GM21825 (cell line): ENCODE measurements around the gene SYNE1.

ENCODE experiments used
- ATAC-seq: cut with Tn5 transposase; IDR thresholded peaks from one replicate; pipeline ENCODE4 v1.9.1; 2021; ENCODE audit warnings: mild to moderate bottlenecking, moderate library complexity; ENCODE audit not compliant: unreplicated experiment

Gene SYNE1

DNA sequence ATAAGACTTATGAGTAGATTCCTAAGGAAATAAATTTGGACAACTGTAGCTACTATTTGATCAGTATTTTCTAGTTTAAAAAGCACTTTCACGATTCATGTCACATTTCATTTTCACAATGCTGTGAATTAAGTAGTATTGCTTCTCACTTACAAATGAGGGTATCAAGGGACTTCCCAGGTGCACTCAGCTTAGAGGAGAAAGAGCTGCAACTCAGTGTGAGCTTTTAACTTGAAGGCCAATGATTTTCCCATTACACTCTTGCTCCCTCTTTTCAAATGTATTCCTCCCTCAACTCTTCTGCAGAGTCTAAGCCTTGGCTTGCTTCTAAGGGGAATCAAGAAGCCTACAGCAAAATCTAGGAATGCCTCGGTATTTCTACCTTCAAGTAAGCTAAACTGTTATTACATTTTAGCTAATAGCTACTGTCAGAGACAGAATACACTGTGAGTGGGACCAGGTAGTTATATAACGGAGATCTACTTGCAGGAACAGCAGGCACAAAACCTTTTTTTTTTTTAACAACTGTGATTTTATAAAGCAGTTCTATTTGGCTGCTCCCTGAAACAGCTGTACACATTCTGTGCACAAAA lies 339.0 kb downstream of the SYNE1 start:
- ATAC-seq, result no peak

DNA sequence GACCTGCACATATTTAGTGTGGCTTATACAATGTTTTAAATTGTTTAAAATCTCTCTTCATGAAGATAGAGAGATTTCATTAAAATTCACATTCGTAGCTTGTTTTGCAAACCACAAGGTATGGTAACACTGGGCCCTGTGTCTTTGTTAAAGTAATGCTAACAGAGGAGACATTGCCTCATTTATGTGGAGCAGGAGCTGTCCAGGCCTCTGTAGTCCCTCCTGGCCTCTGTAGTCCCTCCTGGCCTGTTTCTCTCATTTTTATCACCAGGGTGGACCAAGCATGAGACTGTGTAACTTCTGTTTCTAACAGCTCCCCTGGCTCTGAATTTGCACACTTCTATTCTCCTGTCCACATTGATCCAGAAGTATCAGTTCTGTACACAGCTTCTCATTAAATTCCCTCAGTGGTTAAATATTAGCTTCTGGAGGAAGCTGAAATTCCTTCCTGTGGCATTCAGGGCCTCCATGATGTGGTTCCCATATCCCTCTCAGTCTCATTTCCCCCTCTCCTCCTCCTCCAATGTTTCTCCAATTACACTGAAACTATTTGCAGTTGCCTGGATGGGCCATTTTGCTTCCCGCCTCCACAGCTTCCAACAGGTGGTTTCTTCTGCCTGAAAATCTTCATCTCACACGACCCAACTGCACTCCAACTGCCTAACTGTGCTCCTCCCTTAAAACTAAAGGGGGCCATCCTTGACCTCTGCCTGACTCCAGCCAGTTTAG lies 340.4 kb downstream of the SYNE1 start:
- ATAC-seq, result no peak

- no peak for ATAC-seq
Measured at GRCh38 chr6:152295920-152296319, 341.2 kb downstream of the SYNE1 start.

DNA sequence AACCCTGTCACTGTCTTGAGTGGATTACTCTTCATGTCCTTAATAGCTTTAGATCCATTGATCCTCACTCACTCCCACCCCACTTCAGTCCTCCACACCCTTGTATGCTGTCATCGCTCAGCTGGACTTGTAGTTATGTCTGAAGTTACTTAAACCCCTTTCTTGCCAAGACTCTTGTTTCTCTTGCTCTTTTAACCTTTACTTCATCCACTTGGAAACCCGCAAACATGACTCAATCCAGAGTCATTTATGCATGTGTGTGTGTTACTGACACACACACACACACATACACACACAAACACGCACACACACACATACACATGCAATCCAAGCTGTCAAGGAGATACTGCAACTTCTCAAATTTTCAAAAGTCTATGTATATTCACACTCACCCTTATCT lies 341.8 kb downstream of the SYNE1 start:
- no peak for ATAC-seq

GRCh38 chr6:152293404-152293803 lies 343.8 kb downstream of the SYNE1 start:
- ATAC-seq, result no peak

GRCh38 chr6:152292555-152292954 lies 344.6 kb downstream of the SYNE1 start:
- ATAC-seq, result no peak

DNA sequence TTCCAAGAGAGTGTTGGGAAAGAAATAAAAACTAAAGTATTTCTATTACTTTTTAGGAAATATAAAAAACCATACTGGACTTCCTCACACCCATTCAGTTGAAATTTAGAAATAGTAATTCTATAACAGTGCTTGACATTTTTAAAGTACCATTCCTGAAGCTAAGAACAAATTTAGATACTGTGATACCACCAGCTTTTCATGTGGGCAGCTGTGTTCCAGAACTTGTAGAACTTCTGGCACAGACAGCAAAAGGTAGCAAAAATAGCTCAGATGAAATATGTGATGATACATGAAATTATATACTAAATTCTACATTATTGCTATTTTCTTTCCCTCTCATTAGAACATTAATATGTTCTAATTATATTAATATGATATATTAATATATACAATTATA lies 346.5 kb downstream of the SYNE1 start:
- no peak for ATAC-seq

GRCh38 chr6:152277826-152278329 lies 359.3 kb downstream of the SYNE1 start:
- no peak for ATAC-seq

GRCh38 chr6:152273638-152274037 lies 363.5 kb downstream of the SYNE1 start:
- ATAC-seq, result no peak

GRCh38 chr6:152273002-152273401 lies 364.2 kb downstream of the SYNE1 start:
- ATAC-seq, result no peak

DNA sequence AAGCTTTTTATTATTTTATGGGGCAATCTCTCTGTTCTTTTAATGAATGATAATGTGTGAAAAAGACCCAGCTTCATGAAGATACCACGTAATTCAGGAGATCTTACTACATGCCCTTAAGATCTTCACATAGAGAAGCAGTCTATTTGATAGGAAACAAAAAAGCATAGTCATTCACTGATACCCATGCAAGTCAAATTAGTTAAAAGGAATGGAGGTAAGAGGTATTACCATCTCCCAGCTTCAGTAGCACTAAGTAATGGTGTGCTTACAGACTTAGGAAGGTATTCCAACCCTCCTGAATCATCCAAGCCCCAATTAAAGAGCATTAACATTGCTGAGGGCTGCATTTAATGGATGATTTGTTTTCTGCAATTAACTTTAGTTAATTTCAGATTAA lies 364.7 kb downstream of the SYNE1 start:
- ATAC-seq, result no peak

GRCh38 chr6:152271776-152272464 lies 365.2 kb downstream of the SYNE1 start:
- ATAC-seq, result peak; percentile 46

DNA sequence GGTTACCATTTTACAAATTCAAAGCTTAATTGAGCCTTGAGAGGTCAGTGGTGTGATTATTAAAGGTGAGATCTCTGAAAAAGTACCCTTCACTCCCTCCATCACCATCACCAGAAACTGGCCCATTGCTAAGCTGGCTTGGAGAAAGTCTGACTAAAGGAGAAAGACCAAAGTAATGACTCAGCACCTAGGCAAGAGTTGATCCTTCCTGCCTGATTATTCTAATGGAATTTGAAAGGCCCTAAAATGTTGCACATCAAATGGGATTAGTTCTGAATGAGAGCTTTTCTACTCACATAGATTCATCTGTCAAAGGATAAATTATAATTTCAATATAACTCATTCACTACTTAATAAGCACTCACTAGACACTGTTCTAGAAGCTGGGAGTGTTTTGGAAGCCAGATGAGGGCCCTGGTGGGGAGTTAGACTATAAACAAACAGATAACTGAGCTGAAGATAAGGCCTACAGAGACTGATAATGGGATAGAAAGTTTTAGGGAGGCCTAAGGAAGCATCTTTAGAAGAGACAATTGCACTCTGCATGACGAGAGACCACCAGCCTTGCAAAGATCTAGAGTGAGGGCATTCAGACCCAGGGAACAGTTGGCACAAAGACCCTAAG lies 366.7 kb downstream of the SYNE1 start:
- no peak for ATAC-seq

- ATAC-seq, result no peak
Measured at GRCh38 chr6:152268846-152269442, 368.2 kb downstream of the SYNE1 start.

- ATAC-seq, result no peak
Measured at GRCh38 chr6:152267967-152268845, 369.0 kb downstream of the SYNE1 start.

DNA sequence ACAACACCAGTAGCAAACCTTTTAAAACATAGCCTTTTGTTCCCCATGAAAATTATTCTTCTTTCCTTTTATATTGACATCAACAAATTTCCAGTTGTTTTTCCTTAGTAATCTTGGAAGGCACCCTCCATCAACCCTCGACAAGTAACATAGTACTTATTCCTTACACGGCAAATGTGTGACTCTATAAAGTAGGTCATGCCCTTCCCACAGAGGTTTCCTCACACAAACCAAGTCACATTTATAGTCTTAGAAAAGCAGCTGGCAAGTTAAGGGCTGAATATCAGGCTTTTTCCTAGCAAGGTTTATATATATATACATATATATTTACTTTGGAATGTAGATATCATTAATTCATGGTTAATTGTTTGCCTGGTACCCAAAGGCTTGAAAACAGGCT lies 371.5 kb downstream of the SYNE1 start:
- no peak for ATAC-seq

GRCh38 chr6:152263582-152263981 lies 373.6 kb downstream of the SYNE1 start:
- ATAC-seq, result no peak

GRCh38 chr6:152261179-152261578 lies 376.0 kb downstream of the SYNE1 start:
- ATAC-seq, result no peak

- ATAC-seq, result no peak
Measured at GRCh38 chr6:152259234-152259633, 377.9 kb downstream of the SYNE1 start.

DNA sequence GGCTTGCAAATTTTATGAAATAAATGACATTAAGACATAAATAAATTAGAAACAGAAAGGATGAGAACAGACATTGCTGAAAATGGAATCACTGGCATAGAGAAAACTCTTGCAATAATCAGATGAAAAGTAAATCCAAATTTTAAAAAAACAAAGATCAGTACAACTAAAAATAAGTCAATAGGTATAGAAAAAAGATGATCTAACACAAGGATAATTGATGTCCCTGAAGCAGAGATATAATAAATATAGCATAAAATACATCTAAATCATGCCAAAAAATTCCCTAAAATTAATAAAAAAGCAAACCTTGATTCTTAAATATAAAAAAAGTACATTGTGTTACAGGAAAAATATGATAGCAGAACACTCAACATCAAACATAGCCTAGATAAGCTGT lies 379.6 kb downstream of the SYNE1 start:
- no peak for ATAC-seq
